BLaER1 treated with 17β-estradiol and CSF1 and Interleukin-3, amounts not matched to agents 10 nM and 100 nM (cell line): ENCODE measurements around the gene AOPEP.

Experiments used
- H3K27ac ChIP-seq, 11 experiments: shearing (Covaris generic); formaldehyde crosslinking; 2 replicates each; pipeline ENCODE4 v1.8.1; 2022
- H3K27me3 ChIP-seq, 11 experiments: shearing (Covaris generic); formaldehyde crosslinking; 2 replicates each; pipeline ENCODE4 v1.8.1; 2022
- H3K36me3 ChIP-seq, 11 experiments: shearing (Covaris generic); formaldehyde crosslinking; 2 replicates each; pipeline ENCODE4 v1.8.1; 2022
- H3K4me1 ChIP-seq, 10 experiments: shearing (Covaris generic); formaldehyde crosslinking; 2 replicates each; pipeline ENCODE4 v1.8.1; 2022
- H3K4me2 ChIP-seq, 11 experiments: shearing (Covaris generic); formaldehyde crosslinking; 2 replicates each; pipeline ENCODE4 v1.8.1; 2022
- H3K4me3 ChIP-seq, 10 experiments: shearing (Covaris generic); formaldehyde crosslinking; 2 replicates each; pipeline ENCODE4 v1.8.1; 2022
- H3K9ac ChIP-seq, 11 experiments: shearing (Covaris generic); formaldehyde crosslinking; 2 replicates each; pipeline ENCODE4 v1.8.1; 2022
- H3K9me3 ChIP-seq, 11 experiments: shearing (Covaris generic); formaldehyde crosslinking; replicated peaks in 1 of 11; 2 replicates each; pipeline ENCODE4 v1.8.1; 2022
- H4K20me1 ChIP-seq, 11 experiments: shearing (Covaris generic); formaldehyde crosslinking; 2 replicates each; pipeline ENCODE4 v1.8.1; 2022
- Cebpa-rat ChIP-seq, 11 experiments: shearing (Covaris generic); IDR thresholded peaks; 2 replicates each; pipeline ENCODE4 v1.8.1; 2022

AOPEP gene

DNA sequence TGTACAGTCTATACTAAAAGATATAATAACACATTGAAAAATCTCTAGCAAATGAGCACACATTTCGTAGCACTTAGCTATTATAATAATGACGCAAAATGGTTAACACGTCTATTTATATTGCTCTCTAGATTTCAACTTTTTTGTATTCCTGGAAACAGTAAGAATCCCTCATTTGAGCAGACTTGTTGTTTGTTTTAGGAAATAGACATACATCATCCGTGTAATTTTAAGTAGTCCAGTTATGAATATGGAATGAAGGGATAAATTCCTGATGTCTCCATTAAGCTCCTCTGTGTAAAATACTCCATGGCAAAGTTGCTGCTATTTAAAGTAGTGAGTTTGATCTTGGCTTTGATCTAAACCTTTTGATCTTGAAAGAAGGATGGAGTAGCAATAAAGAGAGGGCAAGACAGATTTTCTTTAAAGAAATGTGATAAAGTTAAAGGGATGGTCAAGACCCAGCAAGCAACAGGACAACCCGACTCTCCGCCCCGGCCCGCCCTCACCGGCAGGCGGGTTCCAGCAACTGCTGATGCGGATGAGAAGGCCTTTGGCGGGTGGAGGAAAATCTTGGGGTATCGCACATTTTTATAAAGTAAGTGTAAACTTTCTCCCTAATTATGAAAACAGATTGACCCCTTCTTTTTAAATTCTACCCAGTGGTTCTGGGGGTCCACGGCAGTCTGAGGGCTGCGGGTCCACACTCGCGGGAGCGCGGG lies 277.4 kb downstream of the AOPEP start:
- peak overlapping the region in 6 of 11 experiments; percentile 20 to 57 (median 45); a peak in 6 of 22 replicates for H3K27ac ChIP-seq
- H3K9ac ChIP-seq = peak overlapping the region; percentile 54 to 79 (median 71); a peak in 19 of 22 replicates
- peaks cover 12 to 32% (median 15%) of the 10 kb centered on the region in 10 experiments for H3K4me1 ChIP-seq
- peak overlapping the region; percentile 89 to 100 (median 98) for H3K4me2 ChIP-seq
- peak overlapping the region; percentile 62 to 76 (median 68) for H3K4me3 ChIP-seq
- TF ChIP-seq Cebpa-rat (IDR thresholded peaks at IDR 0.05) = no peak
- no peaks in the 10 kb centered on the region for H3K9me3 ChIP-seq
- H3K36me3 ChIP-seq = peaks cover 0 to 10% (median 3%) of the 10 kb centered on the region in 11 experiments; a peak in 2 of 22 replicates
- H3K27me3 ChIP-seq = peaks cover 67 to 80% (median 77%) of the 10 kb centered on the region in 11 experiments
- H4K20me1 ChIP-seq = peaks cover 0 to 49% (median 25%) of the 10 kb centered on the region in 11 experiments; a peak in 19 of 22 replicates

GRCh38 chr9:95004411-95005277 lies 278.1 kb downstream of the AOPEP start:
- no peak for TF ChIP-seq Cebpa-rat (IDR thresholded peaks at IDR 0.05)

GRCh38 chr9:95005278-95006143 lies 279.0 kb downstream of the AOPEP start:
- Histone ChIP-seq H4K20me1 (peaks cover 0 to 49% (median 25%) of the 10 kb centered on the region in 11 experiments; a peak in 19 of 22 replicates), H3K27ac (peak overlapping the region in 8 of 11 experiments; percentile 16 to 62 (median 34); a peak in 9 of 22 replicates), H3K4me3 (peak overlapping the region; percentile 65 to 76 (median 68)), H3K4me1 (peaks cover 5 to 32% (median 13%) of the 10 kb centered on the region in 10 experiments; a peak in 17 of 20 replicates), H3K27me3 (peaks cover 67 to 82% (median 77%) of the 10 kb centered on the region in 11 experiments), H3K9me3 (no peaks in the 10 kb centered on the region), H3K36me3 (peaks cover 0 to 11% (median 3%) of the 10 kb centered on the region in 11 experiments; a peak in 4 of 22 replicates), H3K4me2 (peak overlapping the region; percentile 87 to 100 (median 94)), H3K9ac (peak overlapping the region; percentile 52 to 81 (median 70))
- no peak for TF ChIP-seq Cebpa-rat (IDR thresholded peaks at IDR 0.05)

More at GRCh38 chr9:95004411-95005277, 278.1 kb downstream of the AOPEP start:
- peak overlapping the region in 8 of 11 experiments; percentile 23 to 62 (median 45); a peak in 9 of 22 replicates for H3K27ac ChIP-seq
- H4K20me1 ChIP-seq = peaks cover 0 to 49% (median 25%) of the 10 kb centered on the region in 11 experiments; a peak in 19 of 22 replicates
- H3K36me3 ChIP-seq = peaks cover 0 to 10% (median 3%) of the 10 kb centered on the region in 11 experiments; a peak in 2 of 22 replicates
- peak overlapping the region; percentile 89 to 100 (median 98) for H3K4me2 ChIP-seq
- peaks cover 67 to 82% (median 77%) of the 10 kb centered on the region in 11 experiments for H3K27me3 ChIP-seq
- peaks cover 10 to 32% (median 15%) of the 10 kb centered on the region in 10 experiments for H3K4me1 ChIP-seq
- peak overlapping the region; percentile 54 to 81 (median 71) for H3K9ac ChIP-seq
- no peaks in the 10 kb centered on the region for H3K9me3 ChIP-seq
- peak overlapping the region; percentile 66 to 76 (median 69) for H3K4me3 ChIP-seq

- Histone ChIP-seq H4K20me1 (peaks cover 0 to 49% (median 25%) of the 10 kb centered on the region in 11 experiments; a peak in 19 of 22 replicates), H3K4me2 (no peak overlapping the region), H3K4me1 (peaks cover 5 to 32% (median 13%) of the 10 kb centered on the region in 10 experiments; a peak in 17 of 20 replicates), H3K27me3 (peaks cover 52 to 65% (median 61%) of the 10 kb centered on the region in 11 experiments), H3K4me3 (no peak overlapping the region), H3K36me3 (peaks cover 0 to 16% (median 6%) of the 10 kb centered on the region in 11 experiments; a peak in 5 of 22 replicates), H3K27ac (no peak overlapping the region), H3K9me3 (no peaks in the 10 kb centered on the region), H3K9ac (no peak overlapping the region)
- TF ChIP-seq Cebpa-rat (IDR thresholded peaks at IDR 0.05) = no peak
These were observed 280.8 kb downstream of the AOPEP start for GRCh38 chr9:95007226-95007869.

DNA sequence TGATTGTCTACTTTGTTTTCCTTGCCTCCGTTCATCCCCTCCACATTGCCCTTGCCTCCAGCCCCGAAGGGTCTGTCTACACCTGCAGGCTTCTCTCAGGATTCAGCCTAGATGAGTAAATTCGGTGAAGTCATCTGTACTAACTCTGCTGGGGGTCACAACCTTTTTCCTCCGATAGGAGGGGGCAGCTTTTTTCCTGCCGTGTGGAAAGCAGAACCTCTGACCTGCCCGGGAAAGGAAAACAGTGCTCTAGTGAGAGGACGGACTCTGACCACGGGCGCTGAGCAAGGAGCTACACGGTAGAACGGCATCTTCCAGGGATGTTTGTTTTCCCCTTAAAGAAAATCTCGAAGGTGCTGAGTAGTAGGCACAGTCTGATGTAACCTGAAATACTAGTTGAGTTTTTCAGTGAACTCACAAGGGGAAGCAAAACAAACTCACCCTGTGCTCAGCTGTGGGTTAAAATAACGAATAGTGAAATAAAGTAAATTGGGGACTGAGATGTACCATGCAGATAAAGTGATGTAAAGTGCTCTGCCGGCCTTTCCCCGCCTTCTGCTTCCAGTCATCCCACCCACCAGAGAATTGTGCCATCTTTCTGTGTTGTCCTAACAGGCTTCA lies 281.8 kb downstream of the AOPEP start:
- Histone ChIP-seq H3K4me2 (no peak overlapping the region), H3K4me3 (no peak overlapping the region), H3K36me3 (peaks cover 0 to 16% (median 6%) of the 10 kb centered on the region in 11 experiments; a peak in 5 of 22 replicates), H3K27me3 (peaks cover 43 to 56% (median 51%) of the 10 kb centered on the region in 11 experiments), H4K20me1 (peaks cover 0 to 40% (median 20%) of the 10 kb centered on the region in 11 experiments; a peak in 18 of 22 replicates), H3K9me3 (no peaks in the 10 kb centered on the region), H3K4me1 (peaks cover 5 to 31% (median 13%) of the 10 kb centered on the region in 10 experiments; a peak in 17 of 20 replicates), H3K27ac (no peak overlapping the region), H3K9ac (no peak overlapping the region)
- no peak for TF ChIP-seq Cebpa-rat (IDR thresholded peaks at IDR 0.05)

DNA sequence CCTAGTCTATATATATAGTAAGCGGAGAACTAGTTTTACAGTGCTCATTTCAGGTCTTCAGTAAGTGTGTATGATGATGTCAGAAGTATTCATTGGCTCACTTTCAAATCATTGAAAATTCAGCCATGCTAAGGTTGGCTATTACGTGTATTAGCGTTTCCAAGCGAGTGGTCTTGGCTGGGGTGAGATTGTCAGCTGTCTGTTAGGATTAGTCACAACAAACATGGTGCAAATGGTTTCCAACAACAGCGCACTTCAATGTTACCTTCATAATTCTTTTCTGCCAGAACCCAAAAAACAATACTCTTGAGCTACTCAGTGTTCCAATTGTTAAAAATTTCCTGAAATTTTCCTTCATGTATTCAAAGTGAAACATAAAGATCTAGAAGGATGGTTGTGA lies 283.0 kb downstream of the AOPEP start:
- Histone ChIP-seq H3K36me3 (peaks cover 0 to 16% (median 6%) of the 10 kb centered on the region in 11 experiments; a peak in 7 of 22 replicates), H4K20me1 (peaks cover 0 to 32% (median 12%) of the 10 kb centered on the region in 11 experiments; a peak in 18 of 22 replicates), H3K9ac (no peak overlapping the region), H3K27me3 (peaks cover 31 to 44% (median 39%) of the 10 kb centered on the region in 11 experiments), H3K4me3 (no peak overlapping the region), H3K9me3 (no peaks in the 10 kb centered on the region), H3K4me2 (no peak overlapping the region), H3K4me1 (peaks cover 4 to 20% (median 6%) of the 10 kb centered on the region in 10 experiments; a peak in 14 of 20 replicates), H3K27ac (no peak overlapping the region)
- no peak for TF ChIP-seq Cebpa-rat (IDR thresholded peaks at IDR 0.05)

DNA sequence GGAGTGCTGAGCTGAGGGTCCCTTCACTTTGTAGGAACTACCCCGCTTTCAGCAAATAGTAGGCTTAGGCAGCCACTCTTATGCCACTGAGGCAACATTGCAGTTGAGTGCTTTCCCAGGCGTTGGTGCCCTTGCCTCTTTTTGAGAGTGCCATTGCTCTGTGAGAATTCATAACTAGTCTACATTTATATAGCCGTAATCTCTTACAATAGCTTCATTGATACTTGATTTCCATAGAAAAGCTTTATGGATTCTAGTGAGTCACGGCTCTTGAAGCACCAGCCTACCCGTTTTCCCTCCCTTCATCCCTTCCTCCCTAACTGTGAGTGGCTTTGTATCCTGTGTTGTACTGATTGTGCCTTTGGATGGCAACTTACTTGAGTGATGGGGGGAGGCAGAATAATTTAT lies 283.9 kb downstream of the AOPEP start:
- no peak for TF ChIP-seq Cebpa-rat (IDR thresholded peaks at IDR 0.05)

More for the DNA sequence above, 283.9 kb downstream of the AOPEP start:
- no peak overlapping the region for H3K9ac ChIP-seq
- peaks cover 23 to 36% (median 32%) of the 10 kb centered on the region in 11 experiments for H3K27me3 ChIP-seq
- H3K27ac ChIP-seq = no peak overlapping the region
- H3K4me1 ChIP-seq = peaks cover under 1 to 16% (median 1%) of the 10 kb centered on the region in 10 experiments; a peak in 11 of 20 replicates
- peaks cover 0 to 26% (median 6%) of the 10 kb centered on the region in 11 experiments; a peak in 18 of 22 replicates for H4K20me1 ChIP-seq
- H3K9me3 ChIP-seq = no peaks in the 10 kb centered on the region
- H3K4me2 ChIP-seq = no peak overlapping the region
- no peak overlapping the region for H3K4me3 ChIP-seq
- peaks cover 0 to 22% (median 6%) of the 10 kb centered on the region in 11 experiments; a peak in 7 of 22 replicates for H3K36me3 ChIP-seq
